PC-9 (cell line): ENCODE measurements around the gene DGCR6L.

Experiments
- EZH2 ChIP-seq: fragments of 200-600 bp; sonication (generic); IDR thresholded peaks from 2 replicates; pipeline ENCODE4 v1.8.0; 2017; ENCODE audit warnings: antibody characterized with exemption, low read depth
- TF ChIP-seq, protein P1 (sequence below): fragments of 200-600 bp; sonication (generic); conservative IDR thresholded peaks from 2 replicates; pipeline ENCODE4 v1.6.1; 2017; ENCODE audit warnings: mixed run types, antibody characterized with exemption, mild to moderate bottlenecking, moderate library complexity

DNA sequence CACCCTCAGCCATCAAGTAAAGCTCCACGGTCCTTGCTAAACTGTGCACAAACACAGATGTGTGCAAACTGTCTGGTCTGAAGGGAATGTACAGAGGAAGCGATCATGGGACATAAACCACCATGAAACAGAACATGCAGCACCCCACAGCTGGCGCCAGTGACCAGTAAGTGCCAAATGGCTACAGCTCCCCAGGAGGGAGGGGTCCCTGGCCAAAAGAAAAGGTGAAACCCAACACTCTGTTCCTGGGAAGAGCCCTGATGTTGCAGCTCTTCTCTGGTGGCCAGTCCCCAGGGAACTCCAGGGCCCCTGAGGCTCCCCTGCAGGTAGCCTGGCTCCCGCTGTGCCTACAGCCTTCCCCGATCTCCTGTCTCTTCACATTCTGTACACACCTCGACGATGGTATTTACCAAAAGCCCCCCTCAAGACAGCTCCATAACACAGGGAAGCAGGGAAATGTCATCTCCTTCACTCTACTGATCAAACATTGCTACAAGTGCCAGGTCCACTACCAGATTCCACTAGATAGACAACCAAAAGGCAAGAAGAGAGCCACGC, 2.9 kb downstream of the DGCR6L start:
- TF ChIP-seq, protein P1, sequence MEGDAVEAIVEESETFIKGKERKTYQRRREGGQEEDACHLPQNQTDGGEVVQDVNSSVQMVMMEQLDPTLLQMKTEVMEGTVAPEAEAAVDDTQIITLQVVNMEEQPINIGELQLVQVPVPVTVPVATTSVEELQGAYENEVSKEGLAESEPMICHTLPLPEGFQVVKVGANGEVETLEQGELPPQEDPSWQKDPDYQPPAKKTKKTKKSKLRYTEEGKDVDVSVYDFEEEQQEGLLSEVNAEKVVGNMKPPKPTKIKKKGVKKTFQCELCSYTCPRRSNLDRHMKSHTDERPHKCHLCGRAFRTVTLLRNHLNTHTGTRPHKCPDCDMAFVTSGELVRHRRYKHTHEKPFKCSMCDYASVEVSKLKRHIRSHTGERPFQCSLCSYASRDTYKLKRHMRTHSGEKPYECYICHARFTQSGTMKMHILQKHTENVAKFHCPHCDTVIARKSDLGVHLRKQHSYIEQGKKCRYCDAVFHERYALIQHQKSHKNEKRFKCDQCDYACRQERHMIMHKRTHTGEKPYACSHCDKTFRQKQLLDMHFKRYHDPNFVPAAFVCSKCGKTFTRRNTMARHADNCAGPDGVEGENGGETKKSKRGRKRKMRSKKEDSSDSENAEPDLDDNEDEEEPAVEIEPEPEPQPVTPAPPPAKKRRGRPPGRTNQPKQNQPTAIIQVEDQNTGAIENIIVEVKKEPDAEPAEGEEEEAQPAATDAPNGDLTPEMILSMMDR = no peak
- no peak for TF ChIP-seq EZH2
